ENCODE results near the gene EEF1AKMT3.
"Not testable (repeated sequence)": the region's sequence is repeated elsewhere in the genome, so short reads cannot be mapped to it uniquely, and the experiment has no call there.

Gene EEF1AKMT3

GRCh38 chr12:57765698-57766463 lies 6.5 kb upstream of the EEF1AKMT3 start:
- no peak for DNase-seq

DNA sequence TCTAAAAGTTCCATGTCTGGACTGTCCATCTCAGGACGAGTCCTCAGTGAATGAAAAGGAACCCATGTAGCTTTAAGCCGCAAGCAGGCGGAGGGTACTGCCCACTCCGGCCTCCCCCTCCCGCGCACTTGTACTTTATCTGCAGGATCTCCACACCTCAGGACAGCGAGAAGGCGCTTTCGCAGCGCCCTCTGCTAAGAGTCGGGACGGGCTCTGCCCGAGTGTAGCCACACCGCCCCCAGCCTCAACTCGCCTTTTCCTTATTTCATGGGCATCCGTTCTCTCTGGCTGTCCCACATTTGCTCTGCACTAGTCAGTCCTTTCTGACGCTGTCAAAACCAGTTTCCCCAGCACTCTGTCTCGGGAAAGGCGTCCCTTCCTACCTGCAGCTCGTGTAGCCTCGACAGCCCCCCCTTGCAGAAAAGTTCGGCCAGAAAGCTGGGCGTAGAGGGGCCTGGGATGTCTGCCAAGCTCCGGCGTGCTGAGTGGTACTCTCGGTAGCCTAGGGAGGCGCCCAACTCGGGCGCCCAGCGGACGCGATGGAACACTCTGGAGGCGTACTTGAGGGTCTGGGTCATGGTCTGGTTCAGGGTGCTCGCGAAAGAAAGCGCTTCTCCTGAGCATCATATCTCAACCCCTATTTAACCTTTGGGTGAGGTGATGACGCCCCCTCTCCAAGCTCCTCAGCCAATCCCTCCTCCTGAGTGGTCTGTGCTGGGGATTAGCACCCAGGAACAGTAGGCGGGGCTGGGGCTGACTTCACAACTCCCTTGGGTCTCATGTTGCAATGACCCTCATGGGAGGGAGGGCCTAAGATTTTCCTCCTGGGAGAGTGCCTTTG lies 5.7 kb upstream of the EEF1AKMT3 start, which contains the start of gene CYP27B1:
Gene CYP27B1 (minus strand): TSS at position 615 of the 841 bp plus-strand sequence. CDS start 37 bp downstream, at position 578.
- DNase-seq: no peak

GRCh38 chr12:57767305-57767698 lies 5.1 kb upstream of the EEF1AKMT3 start:
- DNase-seq: no peak

- no peak for DNase-seq
Measured at GRCh38 chr12:57767876-57768275, 4.5 kb upstream of the EEF1AKMT3 start.

- DNase-seq: no peak
Measured at GRCh38 chr12:57769594-57769993, 2.8 kb upstream of the EEF1AKMT3 start.

DNA sequence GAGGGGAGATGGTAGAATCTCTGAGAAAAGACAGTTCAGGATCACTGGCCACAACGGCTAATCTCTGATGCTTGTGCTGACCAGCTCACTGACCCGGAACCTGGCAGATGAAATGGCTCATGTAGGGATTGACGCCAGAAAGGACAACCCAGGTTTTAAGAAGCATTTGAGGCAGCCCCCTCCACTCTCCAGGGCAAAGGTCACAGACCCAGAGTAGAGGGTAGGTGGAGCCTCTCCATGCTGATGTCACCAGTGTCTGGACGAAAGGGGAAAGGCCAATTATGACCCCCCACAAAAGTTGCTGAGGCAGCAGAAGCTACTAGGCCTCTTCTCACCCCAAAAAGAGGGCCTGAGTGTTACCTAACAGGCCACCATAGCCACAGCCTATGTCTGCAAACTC lies 1.7 kb upstream of the EEF1AKMT3 start:
- DNase-seq: no peak

DNA sequence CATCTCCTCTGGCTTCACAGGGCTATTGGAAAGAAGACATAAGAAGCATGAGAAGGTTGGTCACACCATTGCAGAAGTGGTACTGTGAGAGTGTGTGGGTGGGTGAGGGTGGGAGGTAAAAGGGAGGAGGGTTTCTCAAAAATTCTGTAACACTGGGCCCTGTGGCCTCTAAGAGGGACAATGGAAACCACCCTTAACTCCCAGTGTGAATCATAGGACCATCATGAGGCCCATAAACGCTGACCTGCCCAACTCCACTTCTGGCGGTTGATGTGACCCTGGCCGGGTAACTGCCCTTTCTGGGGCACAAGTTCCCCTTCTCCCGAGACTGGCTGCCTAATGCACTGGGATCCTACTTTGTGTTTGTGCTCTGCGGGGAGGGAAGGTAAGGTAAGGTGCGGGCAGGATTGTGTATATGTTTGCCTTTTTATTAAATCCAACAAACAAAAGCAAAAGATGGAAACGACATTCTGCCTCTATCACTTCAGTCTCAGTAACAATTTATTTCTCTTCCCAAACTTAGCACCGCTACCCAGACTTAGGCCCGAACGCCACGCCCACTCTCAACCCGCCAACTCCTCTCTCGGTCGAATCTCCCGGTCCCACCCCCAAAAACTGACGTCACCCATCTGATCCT lies 1.1 kb upstream of the EEF1AKMT3 start:
- DNase-seq: peak; percentile 92

DNA sequence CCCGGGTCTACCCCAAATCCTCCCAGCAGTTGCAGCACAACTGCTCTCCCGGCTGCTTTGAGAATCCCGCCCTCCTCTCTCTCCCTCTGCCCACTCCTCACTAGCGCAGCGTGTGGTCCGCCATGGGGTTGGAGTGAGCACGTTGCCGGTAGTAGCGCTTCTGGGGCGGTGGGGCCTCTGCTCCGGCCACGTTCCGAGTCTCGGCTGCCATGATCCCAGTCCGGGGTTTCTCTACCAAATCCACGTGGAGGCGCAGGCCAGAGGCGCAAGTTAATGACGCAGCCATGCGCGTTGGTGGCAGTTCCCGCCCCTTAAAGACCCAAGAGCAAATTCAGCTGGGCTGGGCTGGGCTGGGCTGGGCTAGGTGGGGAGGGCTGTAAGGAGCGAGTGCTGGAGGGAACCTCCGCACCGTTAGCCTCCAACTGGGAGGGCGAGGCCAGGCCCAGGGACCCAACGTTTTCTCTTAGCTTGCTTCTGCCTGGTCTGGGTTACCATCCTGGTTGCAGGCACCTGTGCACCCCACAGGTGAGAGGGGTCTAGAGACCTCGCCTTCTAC lies 463 bp upstream of the EEF1AKMT3 start, which contains the start of gene METTL1:
Gene METTL1 (minus strand): TSS at position 233 of the 556 bp plus-strand sequence. CDS start 22 bp downstream, at position 211.
- DNase-seq: peak; percentile 97

DNA sequence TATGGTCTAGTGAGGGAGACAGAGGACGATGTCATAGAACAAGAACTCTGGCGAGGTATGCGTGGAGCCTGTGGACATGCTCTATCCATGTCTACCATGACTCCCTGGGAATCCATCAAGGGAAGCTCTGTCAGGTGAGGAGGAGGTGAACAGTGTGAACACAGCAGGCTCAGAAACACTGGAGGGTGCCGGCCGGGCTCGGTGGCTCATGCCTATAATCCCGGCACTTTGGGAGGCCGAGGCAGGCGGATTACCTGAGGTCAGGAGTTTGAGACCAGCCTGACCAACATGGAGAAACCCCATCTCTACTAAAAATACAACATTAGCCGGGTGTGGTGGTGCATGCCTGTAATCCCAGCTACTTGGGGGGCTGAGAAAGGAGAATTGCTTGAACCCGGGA lies 2.2 kb downstream of the EEF1AKMT3 start:
- not testable (repeated sequence) for DNase-seq

DNA sequence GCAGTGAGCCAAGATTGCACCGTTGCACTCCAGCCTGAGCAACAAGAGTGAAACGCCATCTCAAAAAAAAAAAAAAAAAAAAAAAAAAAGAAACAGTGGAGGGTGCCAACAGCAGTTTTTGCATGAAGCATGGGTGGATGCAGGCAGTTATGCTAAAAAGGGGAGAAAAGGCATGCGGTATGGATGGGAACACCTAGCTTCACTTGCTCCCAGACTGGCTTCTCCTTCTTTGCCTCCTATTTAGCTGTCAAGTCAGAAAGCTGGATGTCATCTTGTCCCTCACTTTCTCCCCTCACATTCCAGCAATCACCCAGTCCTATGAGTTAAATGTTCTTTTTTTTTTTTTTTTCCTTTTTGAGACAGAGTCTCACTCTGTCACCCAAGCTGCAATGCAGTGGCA lies 2.6 kb downstream of the EEF1AKMT3 start:
- no peak for DNase-seq

DNA sequence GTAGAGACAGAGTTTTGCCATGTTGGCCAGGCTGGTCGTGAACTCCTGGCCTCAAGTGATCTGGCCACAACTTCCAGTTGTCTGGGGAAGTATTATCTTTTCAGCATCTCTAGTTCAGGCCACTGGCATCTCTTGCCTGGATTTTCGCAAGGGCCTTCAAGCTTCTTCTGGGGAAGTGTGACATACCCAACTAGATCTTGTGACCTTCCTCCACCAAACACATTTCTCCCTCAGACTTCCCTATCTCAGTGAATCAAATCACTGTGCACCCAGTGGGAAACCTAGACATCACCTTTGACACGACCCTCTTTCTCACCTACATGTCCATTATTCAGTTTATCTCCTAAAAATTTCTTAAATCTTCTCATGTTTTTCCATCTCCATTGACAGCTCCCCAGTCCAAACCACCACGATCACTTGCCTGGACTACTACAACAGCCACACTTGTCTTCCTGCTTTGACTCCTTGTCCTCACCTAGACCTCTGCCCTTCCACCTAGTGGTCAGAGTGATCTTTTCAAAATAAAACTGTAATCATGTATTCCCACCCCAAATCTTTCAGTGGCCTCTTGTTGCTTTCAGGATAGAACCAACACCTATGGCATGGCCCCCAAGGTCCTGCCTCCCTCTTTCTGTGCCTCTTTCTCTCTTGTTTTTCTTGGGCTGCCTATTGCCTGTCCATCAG lies 3.3 kb downstream of the EEF1AKMT3 start:
- no peak for DNase-seq

GRCh38 chr12:57776247-57776587 lies 3.8 kb downstream of the EEF1AKMT3 start:
- DNase-seq: no peak

DNA sequence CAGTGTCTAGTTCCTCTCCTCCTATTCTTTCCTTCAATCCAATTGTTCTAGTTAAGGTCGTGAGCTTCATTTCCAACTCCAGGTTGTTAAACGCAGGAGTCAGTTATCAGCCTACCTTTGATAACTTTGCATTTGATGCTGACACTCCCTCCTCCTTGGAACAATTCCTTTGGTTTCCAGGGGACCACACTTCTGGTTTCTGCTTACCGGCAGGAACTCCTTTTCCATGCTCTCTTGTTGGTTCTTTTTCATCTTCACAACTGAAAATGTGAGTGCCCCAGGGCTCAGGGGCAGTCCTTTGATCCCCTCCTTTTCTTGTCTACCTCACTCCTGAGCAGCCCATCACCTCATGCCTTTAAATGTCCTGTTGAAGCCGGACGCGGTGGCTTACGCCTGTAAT lies 5.0 kb downstream of the EEF1AKMT3 start:
- no peak for DNase-seq

DNA sequence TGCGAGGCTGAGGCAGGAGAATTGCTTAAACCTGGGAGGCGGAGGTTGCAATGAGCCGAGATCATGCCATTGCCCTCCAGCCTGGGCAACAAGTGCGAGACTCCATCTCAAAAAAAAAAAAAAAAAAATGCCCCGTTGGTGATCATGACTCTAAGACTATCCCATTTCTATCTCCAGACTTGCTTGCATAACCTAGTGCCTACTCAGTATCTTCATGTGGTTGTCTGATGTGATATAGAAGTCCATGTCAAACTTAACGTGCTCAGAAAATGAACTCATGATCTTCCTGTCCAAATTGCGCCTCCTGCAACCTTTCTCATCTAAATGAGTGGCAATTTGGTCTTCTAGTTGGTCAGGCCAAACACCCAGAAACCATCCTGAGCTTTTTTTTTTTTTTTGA lies 5.5 kb downstream of the EEF1AKMT3 start:
- no peak for DNase-seq

DNA sequence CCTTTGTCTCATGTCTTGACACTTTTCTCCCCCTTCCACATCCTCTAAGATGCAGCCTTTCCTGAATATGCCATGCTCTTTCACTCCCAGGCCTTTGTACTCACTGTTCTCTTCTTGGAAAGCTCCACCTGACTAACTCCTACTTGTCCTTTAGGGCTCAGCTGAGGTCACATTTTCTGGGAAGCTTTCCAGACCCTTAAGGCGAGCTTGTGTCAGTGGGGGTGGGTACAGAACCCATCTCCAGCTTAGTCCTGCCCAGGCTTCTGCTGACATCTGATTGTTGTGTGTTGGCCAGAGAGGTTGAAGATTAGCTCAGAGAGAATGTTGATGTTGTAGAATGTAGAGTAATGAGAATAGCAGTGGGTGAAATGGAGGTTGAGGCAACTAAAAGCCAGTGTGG lies 7.3 kb downstream of the EEF1AKMT3 start:
- no peak for DNase-seq

GRCh38 chr12:57780284-57780897 lies 8.0 kb downstream of the EEF1AKMT3 start:
- no peak for DNase-seq

- DNase-seq: no peak
Measured at GRCh38 chr12:57781244-57781643, 8.8 kb downstream of the EEF1AKMT3 start.

DNA sequence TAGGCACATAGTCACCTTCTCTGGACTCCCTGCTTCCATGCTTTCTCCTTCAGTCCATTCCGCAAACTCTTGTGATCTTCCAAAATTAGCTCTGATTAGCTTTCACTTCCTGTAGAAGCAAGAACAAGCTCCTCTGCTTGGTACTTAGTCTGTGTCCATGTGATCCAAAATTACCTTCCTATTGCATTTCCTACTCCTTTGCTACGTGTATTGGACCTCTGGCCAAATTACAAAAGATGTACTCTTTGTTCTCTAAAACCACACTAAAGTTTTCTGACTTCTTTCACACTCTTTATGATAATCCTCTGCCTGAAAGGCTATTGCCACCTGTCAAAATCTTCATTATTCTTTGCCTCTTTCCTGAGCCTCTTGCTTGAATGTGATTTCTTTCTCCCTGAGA lies 9.4 kb downstream of the EEF1AKMT3 start:
- DNase-seq: no peak

GRCh38 chr12:57782243-57782607 lies 9.8 kb downstream of the EEF1AKMT3 start:
- no peak for DNase-seq

DNA sequence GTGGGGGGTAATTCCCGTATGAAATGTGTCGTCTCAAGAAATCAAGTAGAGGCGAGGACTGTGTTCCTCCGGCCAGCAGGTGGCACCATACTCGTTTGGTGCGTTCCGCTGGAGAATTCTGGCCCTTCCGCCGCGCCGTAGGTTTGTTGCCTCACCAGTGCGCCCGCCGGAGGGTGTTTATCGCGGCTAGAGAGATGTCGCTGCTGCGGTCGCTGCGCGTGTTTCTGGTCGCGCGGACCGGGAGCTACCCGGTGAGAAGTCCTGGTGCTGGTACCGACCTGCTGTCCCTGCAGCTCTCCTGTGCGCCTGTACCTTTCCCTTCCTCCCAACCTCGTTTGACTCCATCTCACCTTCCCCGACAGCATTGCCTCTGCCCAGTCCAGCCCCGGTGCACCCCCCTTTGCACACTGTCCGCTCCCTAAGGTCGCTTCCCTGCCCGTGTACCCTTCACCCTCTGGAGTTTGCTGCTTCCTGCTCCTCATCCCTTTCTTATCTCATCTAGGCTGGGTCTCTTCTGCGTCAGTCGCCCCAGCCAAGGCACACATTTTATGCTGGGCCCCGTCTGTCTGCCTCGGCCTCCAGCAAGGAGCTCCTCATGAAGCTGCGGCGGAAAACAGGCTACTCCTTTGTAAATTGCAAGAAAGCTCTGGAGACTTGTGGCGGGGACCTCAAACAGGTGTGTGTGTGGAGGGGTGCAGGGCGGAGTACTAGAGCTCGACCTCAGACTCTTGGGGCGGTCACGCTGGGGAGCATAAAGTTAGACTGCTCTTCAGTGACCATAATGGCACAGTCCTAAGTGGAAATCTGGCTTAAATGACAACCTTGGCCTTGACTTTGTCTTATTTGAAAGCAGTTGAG lies 10.4 kb downstream of the EEF1AKMT3 start, which contains the start of gene TSFM:
Gene TSFM (plus strand): TSS at position 180 of the 858 bp plus-strand sequence. CDS start 15 bp downstream, at position 195.
- DNase-seq: peak; percentile 92

DNA sequence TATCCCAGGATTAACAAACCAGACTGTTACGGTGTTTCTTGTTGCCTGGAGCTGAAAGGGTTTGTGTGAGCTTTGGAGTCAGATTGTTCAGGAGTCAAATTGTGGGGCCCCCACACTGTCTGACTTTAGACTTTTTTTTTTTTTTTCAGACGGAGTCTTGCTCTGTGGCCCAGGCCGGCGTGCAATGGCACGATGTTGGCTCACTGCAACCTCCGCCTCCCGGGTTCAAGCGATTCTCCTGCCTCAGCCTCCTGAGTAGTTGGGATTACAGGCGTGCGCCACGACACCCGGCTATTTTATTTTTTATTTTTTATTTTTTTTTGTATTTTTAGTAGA lies 11.0 kb downstream of the EEF1AKMT3 start:
- no peak for DNase-seq

Data from fibroblast of skin of abdomen (primary cell).